ENCODE measurements around the gene SPACA4.

GRCh38 chr19:48615231-48616040 is 8.9 kb downstream of the SPACA4 start:
- TF ChIP-seq REST (IDR thresholded peaks at IDR 0.05; ENCODE audit: insufficient read depth in 1 of 2, low read depth in 2 of 2, low read length in 1 of 2) (no peak), POLR2AphosphoS5 (IDR thresholded peaks at IDR 0.05; ENCODE audit: low read depth, low read length) (no peak), CTCF (IDR thresholded peaks at IDR 0.05) (no peak), SIN3A (IDR thresholded peaks at IDR 0.05; ENCODE audit: borderline replicate concordance, insufficient read depth, low read depth, low read length) (no peak)
